Measurements from ENCODE around the gene CARMIL1. TPM values are rescaled to one million over a fixed set of nuclear protein-coding genes. Genes with fewer than 3 reads are reported as not detected.

Gene CARMIL1
- total RNA-seq, 2 experiments from 2014 or later, result 3.6 to 4.1 TPM

DNA sequence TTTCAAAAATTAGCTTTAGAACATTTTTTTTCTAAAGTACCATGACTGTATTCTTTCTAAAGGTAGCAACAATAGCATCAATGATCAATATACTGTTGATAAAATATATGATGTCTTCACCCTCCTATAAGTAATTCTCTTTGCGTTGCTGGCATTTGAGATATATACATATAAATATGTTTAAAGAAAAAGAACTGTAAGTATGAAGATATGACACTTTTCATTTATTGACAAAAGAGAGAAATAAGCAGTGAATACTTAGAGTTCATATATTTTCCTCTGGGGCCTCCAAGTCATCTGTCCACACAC is 323.5 kb downstream of the CARMIL1 start:
- intact Hi-C loops (cut with micrococcal nuclease), result loop anchor here (5.0 kb wide), 2 partner anchors 335 to 380 kb away; no protein-coding TSS in a partner anchor
- ChIA-PET POLR2A (no interaction called here), CTCF (interaction anchor here (0.6 to 1.8 kb wide), 7 partner anchors 8 to 336 kb away, joined by 3 to 11 read pairs (median 5); no protein-coding TSS in a partner anchor)
- Mint-ChIP-seq H3K36me3 (ENCODE audit: low read depth) (no peaks in the 10 kb centered on the region), H3K9me3 (no peaks in the 10 kb centered on the region), H3K27ac (no peak overlapping the region), H3K4me1 (ENCODE audit: low read depth) (peaks cover 2% of the 10 kb centered on the region), H3K27me3 (no peaks in the 10 kb centered on the region), H3K4me3 (no peak overlapping the region)
- ATAC-seq, result no peak
- no peak for DNase-seq
- TF ChIP-seq, protein P1, sequence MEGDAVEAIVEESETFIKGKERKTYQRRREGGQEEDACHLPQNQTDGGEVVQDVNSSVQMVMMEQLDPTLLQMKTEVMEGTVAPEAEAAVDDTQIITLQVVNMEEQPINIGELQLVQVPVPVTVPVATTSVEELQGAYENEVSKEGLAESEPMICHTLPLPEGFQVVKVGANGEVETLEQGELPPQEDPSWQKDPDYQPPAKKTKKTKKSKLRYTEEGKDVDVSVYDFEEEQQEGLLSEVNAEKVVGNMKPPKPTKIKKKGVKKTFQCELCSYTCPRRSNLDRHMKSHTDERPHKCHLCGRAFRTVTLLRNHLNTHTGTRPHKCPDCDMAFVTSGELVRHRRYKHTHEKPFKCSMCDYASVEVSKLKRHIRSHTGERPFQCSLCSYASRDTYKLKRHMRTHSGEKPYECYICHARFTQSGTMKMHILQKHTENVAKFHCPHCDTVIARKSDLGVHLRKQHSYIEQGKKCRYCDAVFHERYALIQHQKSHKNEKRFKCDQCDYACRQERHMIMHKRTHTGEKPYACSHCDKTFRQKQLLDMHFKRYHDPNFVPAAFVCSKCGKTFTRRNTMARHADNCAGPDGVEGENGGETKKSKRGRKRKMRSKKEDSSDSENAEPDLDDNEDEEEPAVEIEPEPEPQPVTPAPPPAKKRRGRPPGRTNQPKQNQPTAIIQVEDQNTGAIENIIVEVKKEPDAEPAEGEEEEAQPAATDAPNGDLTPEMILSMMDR (IDR thresholded peaks at IDR 0.05), result peak; percentile 40

DNA sequence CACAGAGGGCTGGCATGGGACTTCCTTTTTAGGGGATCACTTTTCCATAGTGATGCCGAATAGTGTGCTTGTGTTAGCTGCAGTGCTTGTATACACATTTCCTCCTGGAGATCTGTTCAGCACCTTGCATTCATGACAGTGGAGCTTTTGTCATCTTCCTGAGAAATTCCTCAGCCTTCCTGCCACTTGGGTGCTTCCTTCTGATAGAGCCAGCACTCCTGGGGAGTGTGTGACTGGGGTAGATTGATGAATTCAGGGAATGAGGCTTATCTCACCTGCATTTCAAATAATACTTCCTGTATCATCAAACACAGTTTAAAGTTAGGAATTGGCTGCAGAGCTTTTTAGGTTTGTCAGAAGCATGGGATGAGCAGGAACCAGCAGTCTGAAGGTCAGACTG is 324.1 kb downstream of the CARMIL1 start:
- Mint-ChIP-seq H3K9me3 (no peaks in the 10 kb centered on the region), H3K27ac (no peak overlapping the region), H3K4me1 (ENCODE audit: low read depth) (no peaks in the 10 kb centered on the region), H3K36me3 (ENCODE audit: low read depth) (no peaks in the 10 kb centered on the region), H3K27me3 (no peaks in the 10 kb centered on the region), H3K4me3 (no peak overlapping the region)
- ChIA-PET CTCF (interaction anchor here (3.0 kb wide), 1 partner anchor 337 kb away, joined by 15 read pairs; no protein-coding TSS in a partner anchor), POLR2A (no interaction called here)
- TF ChIP-seq, protein P1 (IDR thresholded peaks at IDR 0.05), result no peak
- ATAC-seq (no peak), DNase-seq (no peak)
- intact Hi-C loops (cut with micrococcal nuclease), result loop anchor here (5.0 kb wide), 2 partner anchors 336 to 381 kb away; no protein-coding TSS in a partner anchor

DNA sequence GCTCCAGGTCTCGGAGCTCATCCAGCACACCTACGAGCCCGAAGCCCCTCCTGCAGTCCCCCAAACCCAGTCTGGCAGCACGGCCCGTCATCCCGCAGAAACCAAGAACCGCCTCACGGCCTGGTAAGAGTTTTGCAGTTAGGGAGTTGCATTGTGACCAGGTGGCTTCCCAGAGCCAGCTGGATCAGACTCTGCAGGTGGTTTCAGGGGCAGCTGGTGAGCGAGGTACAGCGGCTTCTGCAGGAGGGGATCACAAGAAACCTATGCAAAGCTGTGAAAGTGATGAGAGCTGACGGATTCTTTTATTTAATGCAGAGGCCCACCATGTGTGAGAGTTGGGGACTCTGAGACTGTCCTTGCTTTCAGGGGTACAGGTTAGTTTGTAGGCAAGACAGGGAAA is 327.0 kb downstream of the CARMIL1 start:
- TF ChIP-seq, protein P1 (IDR thresholded peaks at IDR 0.05), result no peak
- Mint-ChIP-seq H3K27me3 (no peaks in the 10 kb centered on the region), H3K36me3 (ENCODE audit: low read depth) (no peaks in the 10 kb centered on the region), H3K4me1 (ENCODE audit: low read depth) (no peaks in the 10 kb centered on the region), H3K27ac (no peak overlapping the region), H3K4me3 (no peak overlapping the region), H3K9me3 (no peaks in the 10 kb centered on the region)
- DNase-seq (no peak), ATAC-seq (no peak)
- intact Hi-C loops (cut with micrococcal nuclease), result no loop called here
- CTCF ChIA-PET, result interaction anchor here (0.9 to 3.0 kb wide), 3 partner anchors 116 to 383 kb away, joined by 3 to 15 read pairs (median 6); no protein-coding TSS in a partner anchor
- POLR2A ChIA-PET, result no interaction called here

DNA sequence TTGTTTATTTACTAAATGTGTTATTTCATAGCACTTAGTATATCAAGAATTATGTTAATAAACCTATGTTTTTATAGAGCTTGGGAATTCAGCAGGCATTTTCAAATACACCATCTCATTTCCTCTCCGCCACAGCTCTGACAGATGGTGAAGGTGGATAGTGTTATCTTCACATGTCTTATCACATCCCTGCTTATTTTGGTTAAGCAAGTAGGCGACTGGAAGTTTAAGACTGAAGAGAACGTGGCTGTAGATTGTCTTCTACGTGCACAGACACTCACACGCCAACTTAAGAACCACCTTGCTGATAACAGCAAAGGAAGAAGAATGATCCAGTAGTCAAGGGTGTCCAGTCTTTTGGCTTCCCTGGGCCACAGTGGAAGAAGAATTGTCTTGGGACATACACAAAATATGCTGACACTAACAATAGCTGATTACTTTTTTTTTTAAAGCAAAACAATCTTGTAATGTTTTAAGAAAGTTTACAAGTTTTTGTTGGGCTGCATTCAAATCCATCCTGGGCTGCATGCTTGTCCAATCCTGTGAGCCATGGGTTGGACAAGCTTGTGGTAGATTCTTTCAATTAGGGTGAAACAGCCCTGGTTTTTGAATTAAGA is 329.5 kb downstream of the CARMIL1 start:
- H3K27me3 Mint-ChIP-seq, result no peaks in the 10 kb centered on the region
- no peak for DNase-seq
- ChIA-PET CTCF (interaction anchor here (0.7 kb wide), 1 partner anchor 10 kb away, joined by 3 read pairs; no protein-coding TSS in a partner anchor), POLR2A (no interaction called here)
- peaks cover 2% of the 10 kb centered on the region for H3K36me3 Mint-ChIP-seq (ENCODE audit: low read depth)
- no peaks in the 10 kb centered on the region for H3K4me1 Mint-ChIP-seq (ENCODE audit: low read depth)
- H3K4me3 Mint-ChIP-seq, result no peak overlapping the region
- ATAC-seq, result no peak
- intact Hi-C loops (cut with micrococcal nuclease), result no loop called here
- no peak overlapping the region for H3K27ac Mint-ChIP-seq
- TF ChIP-seq, protein P1 (IDR thresholded peaks at IDR 0.05), result no peak
- no peaks in the 10 kb centered on the region for H3K9me3 Mint-ChIP-seq

DNA sequence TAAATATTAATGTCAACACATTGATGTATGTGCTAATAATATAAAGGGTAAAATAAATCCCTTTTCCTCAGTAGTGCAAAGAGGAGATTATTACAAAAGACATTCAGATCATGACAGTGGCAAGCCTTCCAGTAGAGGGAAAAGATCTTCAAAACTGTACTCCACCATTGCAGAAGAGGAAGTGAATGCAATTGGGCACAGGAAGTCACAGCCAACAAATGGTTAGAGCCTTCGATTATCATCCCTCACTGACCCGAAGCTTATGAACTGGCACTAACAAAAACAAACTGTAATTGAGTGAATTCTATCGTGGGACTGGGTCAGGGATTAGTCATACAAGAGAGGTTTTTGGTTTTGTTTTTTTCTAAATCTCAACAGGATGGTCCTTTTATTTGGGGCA is 333.5 kb downstream of the CARMIL1 start:
- TF ChIP-seq, protein P1 (IDR thresholded peaks at IDR 0.05), result no peak
- Mint-ChIP-seq H3K36me3 (ENCODE audit: low read depth) (peaks cover 2% of the 10 kb centered on the region), H3K4me1 (ENCODE audit: low read depth) (no peaks in the 10 kb centered on the region), H3K27ac (no peak overlapping the region), H3K27me3 (no peaks in the 10 kb centered on the region), H3K9me3 (no peaks in the 10 kb centered on the region), H3K4me3 (no peak overlapping the region)
- ChIA-PET CTCF (interaction anchor here (1.3 to 1.6 kb wide), 3 partner anchors 17 to 108 kb away, joined by 3 read pairs; no protein-coding TSS in a partner anchor), POLR2A (no interaction called here)
- no peak for ATAC-seq
- intact Hi-C loops (cut with micrococcal nuclease), result no loop called here
- no peak for DNase-seq

Data from activated CD8-positive, alpha-beta T cell treated with anti-CD3 and anti-CD28 coated beads for 36 hours (primary cell).